A673 (cell line): ENCODE measurements around the gene RFX2. TPM values are rescaled to one million over a fixed set of nuclear protein-coding genes. Genes with fewer than 3 reads are reported as not detected.

Experiments used
- BruUV-seq: library from RNA; stranded (reverse); fragments of 400-500 nt; replicated peaks from 2 replicates; lab custom pipeline; 2021; lab: Mats Ljungman, UMichigan
- CTCF ChIA-PET: fragments of 300-600 bp; sonication (Branson Sonifier 250); formaldehyde crosslinking; loops from one replicate; lab custom pipeline; 2022; ENCODE audit warnings: antibody characterized with exemption; lab: Charles Lee
- POLR2A ChIA-PET: fragments of 300-600 bp; sonication (Branson Sonifier 250); formaldehyde crosslinking; loops from one replicate; lab custom pipeline; 2022; ENCODE audit warnings: antibody characterized with exemption; ENCODE audit not compliant: low non-redundant PET; lab: Charles Lee
- DNase-seq: peaks from one replicate; pipeline ENCODE4 v3.0.0-alpha.2; 2015; ENCODE audit warnings: low spot score
- H3K27ac ChIP-seq: fragments of 200-600 bp; sonication (generic); 2 replicates; pipeline ENCODE4 v1.5.1; 2016; ENCODE audit warnings: mixed run types, low read depth, mild to moderate bottlenecking, mixed read lengths, antibody characterized with exemption, low read length; ENCODE audit not compliant: poor library complexity, severe bottlenecking
- H3K27me3 ChIP-seq: fragments of 200-600 bp; sonication (generic); replicated peaks from 2 replicates; pipeline ENCODE4 v1.6.1; 2017; ENCODE audit warnings: mixed run types, low read depth, mild to moderate bottlenecking, mixed read lengths, antibody characterized with exemption, low read length; ENCODE audit not compliant: insufficient read depth, poor library complexity
- H3K36me3 ChIP-seq: fragments of 200-600 bp; sonication (generic); 2 replicates; pipeline ENCODE4 v1.6.1; 2016; ENCODE audit warnings: mixed run types, mild to moderate bottlenecking, mixed read lengths, antibody characterized with exemption, low read length; ENCODE audit not compliant: insufficient read depth, poor library complexity, severe bottlenecking
- H3K4me1 ChIP-seq: fragments of 200-600 bp; sonication (generic); 2 replicates; pipeline ENCODE4 v1.6.1; 2017; ENCODE audit warnings: mixed run types, mild to moderate bottlenecking, mixed read lengths, antibody characterized with exemption, low read length; ENCODE audit not compliant: insufficient read depth, poor library complexity, severe bottlenecking
- H3K4me3 ChIP-seq: fragments of 200-600 bp; sonication (generic); 2 replicates; pipeline ENCODE4 v1.5.1; 2016; ENCODE audit warnings: low read depth, mixed run types, mild to moderate bottlenecking, mixed read lengths, low read length; ENCODE audit not compliant: poor library complexity, severe bottlenecking
- H3K9me3 ChIP-seq: fragments of 200-600 bp; sonication (generic); 2 replicates; pipeline ENCODE4 v1.6.1; 2016; ENCODE audit warnings: mixed run types, low read depth, mild to moderate bottlenecking, mixed read lengths, antibody characterized with exemption, low read length; ENCODE audit not compliant: poor library complexity, severe bottlenecking
- CTCF ChIP-seq: fragments of 300-800, 200-600 bp; sonication (generic); conservative IDR thresholded peaks from 2 replicates; pipeline ENCODE4 v1.5.1; 2017; ENCODE audit warnings: low read depth, mild to moderate bottlenecking, antibody characterized with exemption, low read length, moderate library complexity, mixed read lengths
- EZH2 ChIP-seq: fragments of 200-600 bp; sonication (generic); IDR thresholded peaks from 2 replicates; pipeline ENCODE4 v1.6.1; 2017; ENCODE audit warnings: borderline replicate concordance, low read depth, mild to moderate bottlenecking, mixed read lengths, antibody characterized with exemption, low read length; ENCODE audit not compliant: poor library complexity, severe bottlenecking
- intact Hi-C: fragments of 100-400 bp; cut with micrococcal nuclease; formaldehyde crosslinking; loops from one replicate; pipeline ENCODE4 v1.10.0; 2022; ENCODE audit not compliant: unreplicated experiment
- total RNA-seq: library from RNA; stranded (reverse); gene quantifications from 2 replicates; pipeline ENCODE4 v1.2.3, GENCODE V29; 2021

Gene RFX2
- total RNA-seq, 1 experiment from 2014 or later = 11.7 TPM

DNA sequence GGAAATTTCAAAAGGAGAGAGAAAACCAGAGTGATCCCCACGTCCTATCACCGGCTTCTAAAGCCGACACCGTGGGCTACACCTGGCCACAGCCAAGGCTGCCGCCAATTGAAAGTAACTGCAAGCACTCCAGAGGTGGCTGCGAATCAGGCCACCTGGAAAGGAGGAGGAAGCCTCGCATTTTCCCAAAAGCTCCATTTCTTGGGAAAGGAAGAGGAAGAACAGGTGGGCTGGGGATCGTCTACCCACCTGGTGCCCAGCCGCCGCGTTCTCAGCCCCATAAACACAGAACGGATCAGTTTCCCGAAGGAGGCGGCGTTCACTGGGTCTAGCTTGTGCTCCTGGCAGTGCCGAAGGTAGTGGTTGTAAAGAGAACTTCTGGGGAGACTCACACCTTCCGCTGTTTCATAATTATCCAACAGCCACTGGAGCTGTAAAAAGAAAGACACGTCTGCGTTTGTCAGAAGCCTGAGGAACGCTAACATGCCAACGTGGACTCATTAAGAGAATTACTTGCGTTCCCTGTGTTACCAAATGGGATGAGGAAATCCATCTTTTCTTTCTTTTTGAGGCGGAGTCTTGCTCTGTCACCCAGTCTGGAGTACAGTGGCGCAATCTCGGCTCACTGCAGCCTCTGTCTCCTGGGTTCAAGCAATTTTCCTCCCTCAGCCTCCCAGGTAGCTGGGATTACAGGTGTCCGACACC, 94.3 kb downstream of the RFX2 start:
- ChIA-PET POLR2A (no interaction called here), CTCF (no interaction called here)
- DNase-seq = no peak
- no TSS peak for BruUV-seq
- intact Hi-C loops = no loop called here
- Histone ChIP-seq H3K27me3 (no peaks in the 10 kb centered on the region), H3K9me3 (no peaks in the 10 kb centered on the region), H3K36me3 (no peaks in the 10 kb centered on the region), H3K27ac (no peak overlapping the region), H3K4me3 (no peak overlapping the region), H3K4me1 (no peaks in the 10 kb centered on the region)
- TF ChIP-seq EZH2 (no peak), CTCF (no peak)

DNA sequence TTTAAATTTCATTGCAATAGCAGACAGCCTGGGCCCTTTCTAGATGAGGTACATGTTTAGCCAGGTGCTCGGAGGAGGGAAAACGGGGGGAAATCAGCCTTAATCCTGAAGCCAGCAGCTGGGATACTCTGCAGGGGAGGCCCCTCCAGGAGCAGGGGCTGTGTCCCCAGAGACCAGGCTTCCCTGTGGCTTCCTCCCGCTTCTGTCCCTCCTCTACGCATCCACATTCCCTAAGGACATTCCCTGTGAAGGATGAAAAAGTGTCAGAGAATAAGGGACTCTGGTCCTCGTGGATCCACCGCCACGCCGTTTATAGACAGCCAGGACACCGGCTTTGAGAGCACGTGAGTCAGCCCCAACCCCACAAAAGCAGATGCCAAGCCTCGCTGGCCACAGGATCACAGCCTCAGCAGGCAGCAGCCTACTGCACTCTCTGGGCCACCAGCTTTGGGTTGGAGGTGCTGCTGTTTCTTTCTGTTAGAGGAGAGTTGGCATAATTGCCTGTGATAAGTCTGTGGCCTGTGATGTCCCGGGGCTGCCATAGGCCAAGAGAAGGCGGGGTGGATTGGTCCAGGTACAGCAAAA, 95.7 kb downstream of the RFX2 start:
- intact Hi-C loops = no loop called here
- BruUV-seq = no TSS peak
- Histone ChIP-seq H3K27ac (no peak overlapping the region), H3K36me3 (no peaks in the 10 kb centered on the region), H3K9me3 (no peaks in the 10 kb centered on the region), H3K27me3 (no peaks in the 10 kb centered on the region), H3K4me1 (no peaks in the 10 kb centered on the region), H3K4me3 (no peak overlapping the region)
- DNase-seq = no peak
- CTCF ChIA-PET = no interaction called here
- POLR2A ChIA-PET = no interaction called here
- TF ChIP-seq EZH2 (no peak), CTCF (no peak)

GRCh38 chr19:6012426-6013170, 97.7 kb downstream of the RFX2 start:
- no peak for DNase-seq
- intact Hi-C loops = no loop called here
- CTCF ChIA-PET = no interaction called here
- no peaks in the 10 kb centered on the region for H3K4me1 ChIP-seq
- POLR2A ChIA-PET = no interaction called here
- no peaks in the 10 kb centered on the region for H3K36me3 ChIP-seq
- no peak overlapping the region for H3K27ac ChIP-seq
- no peak overlapping the region for H3K4me3 ChIP-seq
- no peak for TF ChIP-seq EZH2
- no peak for TF ChIP-seq CTCF
- no peaks in the 10 kb centered on the region for H3K9me3 ChIP-seq
- H3K27me3 ChIP-seq = no peaks in the 10 kb centered on the region
- BruUV-seq = no TSS peak
